Astrocyte of the spinal cord (primary cell): ENCODE measurements around the gene CCR7.
"Not testable (repeated sequence)": the region's sequence is repeated elsewhere in the genome, so short reads cannot be mapped to it uniquely, and the experiment has no call there.

ENCODE experiments used
- DNase-seq: peaks from one replicate; pipeline ENCODE4 v3.0.0; 2011; ENCODE audit warnings: low read depth, low spot score
- H3K4me3 ChIP-seq: 2 replicates; pipeline ENCODE4 v1.5.1; 2011; ENCODE audit warnings: low read depth, mild to moderate bottlenecking, low read length, moderate library complexity
- CTCF ChIP-seq: IDR thresholded peaks from 2 replicates; pipeline ENCODE4 v1.5.1; 2012; ENCODE audit warnings: low read depth, mild to moderate bottlenecking, low read length, inconsistent platforms
- in situ Hi-C: cut with HindIII; loops from 2 replicates; pipeline ENCODE4 v1.10.0; 2017; ENCODE audit warnings: low sequenced_read_pairs

CCR7 gene

GRCh38 chr17:40580140-40580539 lies 14.9 kb upstream of the CCR7 start:
- in situ Hi-C loops = no loop called here
- no peak overlapping the region for H3K4me3 ChIP-seq
- DNase-seq = no peak

GRCh38 chr17:40579471-40579870 lies 14.2 kb upstream of the CCR7 start:
- no peak overlapping the region for H3K4me3 ChIP-seq
- DNase-seq = no peak
- in situ Hi-C loops = no loop called here
- no peak for TF ChIP-seq CTCF

More at GRCh38 chr17:40580140-40580539, 14.9 kb upstream of the CCR7 start:
- TF ChIP-seq CTCF = no peak

- no peak for TF ChIP-seq CTCF
- in situ Hi-C loops = no loop called here
- no peak for DNase-seq
Measured at GRCh38 chr17:40577611-40578065, 12.4 kb upstream of the CCR7 start.

GRCh38 chr17:40576113-40576740 lies 11.0 kb upstream of the CCR7 start:
- no peak overlapping the region for H3K4me3 ChIP-seq
- TF ChIP-seq CTCF = no peak
- no peak for DNase-seq
- in situ Hi-C loops = no loop called here

More at GRCh38 chr17:40577611-40578065, 12.4 kb upstream of the CCR7 start:
- H3K4me3 ChIP-seq = no peak overlapping the region

GRCh38 chr17:40574292-40574691 lies 9.0 kb upstream of the CCR7 start:
- no peak for DNase-seq
- TF ChIP-seq CTCF = no peak
- no peak overlapping the region for H3K4me3 ChIP-seq
- in situ Hi-C loops = no loop called here

GRCh38 chr17:40572245-40572993 lies 7.1 kb upstream of the CCR7 start:
- in situ Hi-C loops, DNase-seq: not testable (repeated sequence)

More at GRCh38 chr17:40572245-40572993, 7.1 kb upstream of the CCR7 start:
- H3K4me3 ChIP-seq = not testable (repeated sequence)
